ENCODE data around the gene EMSY. TPM values are rescaled to one million over a fixed set of nuclear protein-coding genes. Genes with fewer than 3 reads are reported as not detected.

The EMSY gene
- polyA plus RNA-seq, 1 donor from 2014 or later, result 25.0 TPM

DNA sequence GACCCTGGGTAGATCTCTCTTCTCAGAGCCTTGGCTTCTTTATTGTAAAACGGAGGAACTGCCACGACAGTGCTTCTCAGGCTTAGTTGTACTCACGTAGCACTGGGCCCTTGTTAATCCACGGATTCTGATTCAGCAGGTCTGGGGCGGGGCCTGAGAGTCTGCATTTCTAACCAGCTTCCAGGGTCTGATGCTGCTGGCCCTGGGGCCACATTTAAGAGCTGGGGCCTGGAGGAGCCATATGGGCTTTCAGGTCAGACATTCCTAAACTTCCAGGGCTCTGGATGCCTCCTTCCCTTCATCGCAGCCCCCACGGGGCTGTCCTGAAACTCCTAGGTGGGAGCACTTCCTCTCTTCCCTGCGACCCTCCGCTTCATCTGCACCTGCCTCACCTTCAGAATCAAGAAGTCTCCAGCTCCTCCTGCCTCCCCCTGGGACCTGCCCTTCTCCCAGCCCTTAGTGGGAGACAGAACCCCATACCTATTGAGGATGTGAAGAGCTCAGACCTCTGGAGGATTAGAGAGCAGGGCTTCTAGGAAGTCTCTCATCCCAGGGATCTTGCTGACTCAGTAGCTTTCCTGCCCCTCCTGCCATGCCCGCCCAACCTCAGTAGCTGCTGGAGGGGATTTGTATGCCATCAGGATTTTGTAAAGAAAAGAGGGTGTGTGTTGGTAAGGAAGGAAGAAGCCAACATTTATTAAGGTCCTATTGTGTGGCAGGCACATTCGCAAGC lies 133.3 kb downstream of the EMSY start:
- Histone ChIP-seq H3K27me3 (ENCODE audit: insufficient read depth, low read depth, low read length) (no peaks in the 10 kb centered on the region), H3K36me3 (ENCODE audit: insufficient read depth, low read length) (no peaks in the 10 kb centered on the region), H4K20me1 (ENCODE audit: insufficient read depth) (no peaks in the 10 kb centered on the region), H3K27ac (ENCODE audit: low read length) (no peak overlapping the region), H3K9me2 (ENCODE audit: insufficient read depth, low read length) (no peaks in the 10 kb centered on the region), H3K9me3 (ENCODE audit: low read length) (no peaks in the 10 kb centered on the region), H3K79me2 (replicated peaks; ENCODE audit: insufficient read depth, low read length) (no peaks in the 10 kb centered on the region), H3K9ac (ENCODE audit: low read length) (no peak overlapping the region), H3F3A (ENCODE audit: insufficient read depth, low read length, poor library complexity, severe bottlenecking) (no peaks in the 10 kb centered on the region), H3K4me2 (ENCODE audit: low read length) (no peak overlapping the region), H2AFZ (ENCODE audit: low read depth, low read length) (no peak overlapping the region), H3K4me3 (ENCODE audit: low read length) (no peak overlapping the region)
- no peak for TF ChIP-seq MXI1 (conservative IDR thresholded peaks at IDR 0.05; ENCODE audit: poor library complexity, severe bottlenecking)

DNA sequence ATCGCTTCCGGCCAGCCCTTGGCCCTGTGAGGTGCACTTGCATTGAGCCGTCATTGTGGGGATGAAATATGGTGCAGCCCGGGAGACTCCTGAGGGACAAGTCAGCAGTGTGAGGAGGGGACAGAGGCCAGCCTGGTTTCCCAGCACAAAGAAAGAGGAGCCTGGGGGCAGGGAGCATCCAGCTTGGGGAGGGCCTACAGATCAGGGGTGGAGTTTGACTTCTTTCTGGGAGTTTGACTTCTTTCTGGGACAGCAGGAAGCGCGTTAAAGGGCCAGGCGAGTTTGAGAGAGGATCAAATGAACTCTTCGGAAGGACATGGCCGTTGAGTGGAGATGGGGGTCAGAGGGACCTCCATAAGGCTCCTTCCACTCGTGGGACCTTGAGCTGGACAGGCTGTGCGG lies 133.8 kb downstream of the EMSY start:
- H3K27ac ChIP-seq (ENCODE audit: low read length), result no peak overlapping the region
- H3K79me2 ChIP-seq (replicated peaks; ENCODE audit: insufficient read depth, low read length), result no peaks in the 10 kb centered on the region
- no peak overlapping the region for H3K4me2 ChIP-seq (ENCODE audit: low read length)
- H3K9ac ChIP-seq (ENCODE audit: low read length), result no peak overlapping the region
- no peaks in the 10 kb centered on the region for H3K9me3 ChIP-seq (ENCODE audit: low read length)
- no peak for TF ChIP-seq TAF1 (IDR thresholded peaks at IDR 0.05; ENCODE audit: low read depth)
- no peak for TF ChIP-seq POLR2AphosphoS5 (IDR thresholded peaks at IDR 0.05)
- no peak for TF ChIP-seq MXI1 (conservative IDR thresholded peaks at IDR 0.05; ENCODE audit: poor library complexity, severe bottlenecking)
- TF ChIP-seq, protein P1, sequence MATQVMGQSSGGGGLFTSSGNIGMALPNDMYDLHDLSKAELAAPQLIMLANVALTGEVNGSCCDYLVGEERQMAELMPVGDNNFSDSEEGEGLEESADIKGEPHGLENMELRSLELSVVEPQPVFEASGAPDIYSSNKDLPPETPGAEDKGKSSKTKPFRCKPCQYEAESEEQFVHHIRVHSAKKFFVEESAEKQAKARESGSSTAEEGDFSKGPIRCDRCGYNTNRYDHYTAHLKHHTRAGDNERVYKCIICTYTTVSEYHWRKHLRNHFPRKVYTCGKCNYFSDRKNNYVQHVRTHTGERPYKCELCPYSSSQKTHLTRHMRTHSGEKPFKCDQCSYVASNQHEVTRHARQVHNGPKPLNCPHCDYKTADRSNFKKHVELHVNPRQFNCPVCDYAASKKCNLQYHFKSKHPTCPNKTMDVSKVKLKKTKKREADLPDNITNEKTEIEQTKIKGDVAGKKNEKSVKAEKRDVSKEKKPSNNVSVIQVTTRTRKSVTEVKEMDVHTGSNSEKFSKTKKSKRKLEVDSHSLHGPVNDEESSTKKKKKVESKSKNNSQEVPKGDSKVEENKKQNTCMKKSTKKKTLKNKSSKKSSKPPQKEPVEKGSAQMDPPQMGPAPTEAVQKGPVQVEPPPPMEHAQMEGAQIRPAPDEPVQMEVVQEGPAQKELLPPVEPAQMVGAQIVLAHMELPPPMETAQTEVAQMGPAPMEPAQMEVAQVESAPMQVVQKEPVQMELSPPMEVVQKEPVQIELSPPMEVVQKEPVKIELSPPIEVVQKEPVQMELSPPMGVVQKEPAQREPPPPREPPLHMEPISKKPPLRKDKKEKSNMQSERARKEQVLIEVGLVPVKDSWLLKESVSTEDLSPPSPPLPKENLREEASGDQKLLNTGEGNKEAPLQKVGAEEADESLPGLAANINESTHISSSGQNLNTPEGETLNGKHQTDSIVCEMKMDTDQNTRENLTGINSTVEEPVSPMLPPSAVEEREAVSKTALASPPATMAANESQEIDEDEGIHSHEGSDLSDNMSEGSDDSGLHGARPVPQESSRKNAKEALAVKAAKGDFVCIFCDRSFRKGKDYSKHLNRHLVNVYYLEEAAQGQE (IDR thresholded peaks at IDR 0.05; ENCODE audit: borderline replicate concordance), result no peak
- TF ChIP-seq EZH2 (IDR thresholded peaks at IDR 0.05; ENCODE audit: borderline replicate concordance, insufficient read depth, low read length, poor library complexity, severe bottlenecking), result no peak
- no peak for TF ChIP-seq RAD21 (conservative IDR thresholded peaks at IDR 0.05)
- TF ChIP-seq EP300 (conservative IDR thresholded peaks at IDR 0.05; ENCODE audit: poor library complexity, severe bottlenecking), result no peak
- no peak for TF ChIP-seq SMC3 (conservative IDR thresholded peaks at IDR 0.05; ENCODE audit: poor library complexity)
- TF ChIP-seq, protein P2, sequence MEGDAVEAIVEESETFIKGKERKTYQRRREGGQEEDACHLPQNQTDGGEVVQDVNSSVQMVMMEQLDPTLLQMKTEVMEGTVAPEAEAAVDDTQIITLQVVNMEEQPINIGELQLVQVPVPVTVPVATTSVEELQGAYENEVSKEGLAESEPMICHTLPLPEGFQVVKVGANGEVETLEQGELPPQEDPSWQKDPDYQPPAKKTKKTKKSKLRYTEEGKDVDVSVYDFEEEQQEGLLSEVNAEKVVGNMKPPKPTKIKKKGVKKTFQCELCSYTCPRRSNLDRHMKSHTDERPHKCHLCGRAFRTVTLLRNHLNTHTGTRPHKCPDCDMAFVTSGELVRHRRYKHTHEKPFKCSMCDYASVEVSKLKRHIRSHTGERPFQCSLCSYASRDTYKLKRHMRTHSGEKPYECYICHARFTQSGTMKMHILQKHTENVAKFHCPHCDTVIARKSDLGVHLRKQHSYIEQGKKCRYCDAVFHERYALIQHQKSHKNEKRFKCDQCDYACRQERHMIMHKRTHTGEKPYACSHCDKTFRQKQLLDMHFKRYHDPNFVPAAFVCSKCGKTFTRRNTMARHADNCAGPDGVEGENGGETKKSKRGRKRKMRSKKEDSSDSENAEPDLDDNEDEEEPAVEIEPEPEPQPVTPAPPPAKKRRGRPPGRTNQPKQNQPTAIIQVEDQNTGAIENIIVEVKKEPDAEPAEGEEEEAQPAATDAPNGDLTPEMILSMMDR (IDR thresholded peaks at IDR 0.05; ENCODE audit: poor library complexity, severe bottlenecking), result no peak
- H3K36me3 ChIP-seq (ENCODE audit: insufficient read depth, low read length), result no peaks in the 10 kb centered on the region
- no peaks in the 10 kb centered on the region for H4K20me1 ChIP-seq (ENCODE audit: insufficient read depth)
- H3K27me3 ChIP-seq (ENCODE audit: insufficient read depth, low read depth, low read length), result no peaks in the 10 kb centered on the region
- no peaks in the 10 kb centered on the region for H3K9me2 ChIP-seq (ENCODE audit: insufficient read depth, low read length)
- no peak overlapping the region for H2AFZ ChIP-seq (ENCODE audit: low read depth, low read length)
- H3F3A ChIP-seq (ENCODE audit: insufficient read depth, low read length, poor library complexity, severe bottlenecking), result no peaks in the 10 kb centered on the region
- no peak overlapping the region for H3K4me3 ChIP-seq (ENCODE audit: low read length)
